Raji (cell line): Measurements from ENCODE around the gene RFWD3.

Experiments used
- POLR2A ChIP-seq: IDR thresholded peaks from 2 replicates; pipeline ENCODE4 v1.6.1; 2011; ENCODE audit warnings: low read depth, low read length, control low read depth; ENCODE audit not compliant: insufficient read depth

Gene RFWD3

GRCh38 chr16:74682556-74682955 is 15.9 kb upstream of the RFWD3 start:
- TF ChIP-seq POLR2A = no peak

GRCh38 chr16:74680681-74681080 is 14.0 kb upstream of the RFWD3 start:
- no peak for TF ChIP-seq POLR2A

- TF ChIP-seq POLR2A = no peak
These were observed 13.3 kb upstream of the RFWD3 start for GRCh38 chr16:74679983-74680382.

- TF ChIP-seq POLR2A = no peak
These were observed 11.2 kb upstream of the RFWD3 start for GRCh38 chr16:74677868-74678267.

- TF ChIP-seq POLR2A = no peak
These were observed 7.2 kb upstream of the RFWD3 start for GRCh38 chr16:74673876-74674275.

GRCh38 chr16:74667255-74667700 is 601 bp upstream of the RFWD3 start:
- no peak for TF ChIP-seq POLR2A

- no peak for TF ChIP-seq POLR2A
These were observed 661 bp downstream of the RFWD3 start for GRCh38 chr16:74666010-74666421.

GRCh38 chr16:74661064-74661463 is 5.6 kb downstream of the RFWD3 start:
- no peak for TF ChIP-seq POLR2A

GRCh38 chr16:74660383-74660782 is 6.3 kb downstream of the RFWD3 start:
- TF ChIP-seq POLR2A = no peak

GRCh38 chr16:74659041-74659440 is 7.6 kb downstream of the RFWD3 start:
- no peak for TF ChIP-seq POLR2A

- no peak for TF ChIP-seq POLR2A
These were observed 8.6 kb downstream of the RFWD3 start for GRCh38 chr16:74657870-74658642.

GRCh38 chr16:74654536-74655050 is 12.1 kb downstream of the RFWD3 start:
- no peak for TF ChIP-seq POLR2A

GRCh38 chr16:74652249-74652648 is 14.4 kb downstream of the RFWD3 start:
- TF ChIP-seq POLR2A = no peak

- TF ChIP-seq POLR2A = no peak
These were observed 14.8 kb downstream of the RFWD3 start for GRCh38 chr16:74651841-74652240.

GRCh38 chr16:74650966-74651567 is 15.6 kb downstream of the RFWD3 start:
- TF ChIP-seq POLR2A = no peak

GRCh38 chr16:74649839-74650504 is 16.7 kb downstream of the RFWD3 start:
- no peak for TF ChIP-seq POLR2A
